ENCODE results near the gene MBLAC2.

The MBLAC2 gene
- total RNA-seq: 6.2 to 11.4 reads per million in 2 donors

GRCh38 chr5:90474235-90475107 lies at the start of gene MBLAC2, which contains the start of gene POLR3G:
TSS of gene MBLAC2 (minus strand) at chr5:90474771. CDS start at chr5:90474292, 479 bp downstream.
TSS of gene POLR3G (plus strand) at chr5:90474864. CDS start at chr5:90485568, 10,704 bp downstream.
- DNase-seq: peak; percentile 77 to 95 (median 89)

GRCh38 chr5:90519081-90519480 lies 44.5 kb upstream of the MBLAC2 start:
- DNase-seq: no peak

GRCh38 chr5:90518661-90519060 lies 44.1 kb upstream of the MBLAC2 start:
- DNase-seq: no peak

- no peak for DNase-seq
These were observed 39.9 kb upstream of the MBLAC2 start for GRCh38 chr5:90514520-90514919.

GRCh38 chr5:90510438-90510837 lies 35.9 kb upstream of the MBLAC2 start:
- no peak for DNase-seq

GRCh38 chr5:90506221-90506620 lies 31.6 kb upstream of the MBLAC2 start:
- no peak for DNase-seq

GRCh38 chr5:90504743-90505142 lies 30.2 kb upstream of the MBLAC2 start:
- DNase-seq: no peak

GRCh38 chr5:90503596-90503995 lies 29.0 kb upstream of the MBLAC2 start:
- no peak for DNase-seq

GRCh38 chr5:90495146-90495545 lies 20.6 kb upstream of the MBLAC2 start:
- DNase-seq: no peak

- DNase-seq: no peak
These were observed 19.5 kb upstream of the MBLAC2 start for GRCh38 chr5:90494043-90494442.

- DNase-seq: no peak
These were observed 14.2 kb upstream of the MBLAC2 start for GRCh38 chr5:90488791-90489190.

- no peak for DNase-seq
These were observed 10.0 kb upstream of the MBLAC2 start for GRCh38 chr5:90484540-90484939.

- no peak for DNase-seq
These were observed 8.6 kb upstream of the MBLAC2 start for GRCh38 chr5:90483206-90483605.

GRCh38 chr5:90480699-90481098 lies 6.1 kb upstream of the MBLAC2 start:
- no peak for DNase-seq

GRCh38 chr5:90479611-90480385 lies 5.2 kb upstream of the MBLAC2 start:
- no peak for DNase-seq

- DNase-seq: no peak
These were observed 3.1 kb upstream of the MBLAC2 start for GRCh38 chr5:90477621-90478215.

GRCh38 chr5:90477073-90477472 lies 2.5 kb upstream of the MBLAC2 start:
- peak in 1 of 5 experiments; percentile 4 for DNase-seq

GRCh38 chr5:90476391-90476790 lies 1.8 kb upstream of the MBLAC2 start:
- DNase-seq: peak in 1 of 5 experiments; percentile 2

GRCh38 chr5:90475436-90475980 lies 937 bp upstream of the MBLAC2 start:
- DNase-seq: no peak

GRCh38 chr5:90473396-90474234 lies 956 bp downstream of the MBLAC2 start:
- DNase-seq: peak in 3 of 5 experiments; percentile 4 to 24 (median 7)

- no peak for DNase-seq
These were observed 1.7 kb downstream of the MBLAC2 start for GRCh38 chr5:90472783-90473395.
